ENCODE results near the gene TEX14. TPM values are rescaled to one million over a fixed set of nuclear protein-coding genes. Genes with fewer than 3 reads are reported as not detected.

The TEX14 gene
- total and polyA plus RNA-seq, 8 donors, result 0.03 to 0.59 (median 0.20) TPM

GRCh38 chr17:58507123-58507634 lies 184.7 kb downstream of the TEX14 start:
- DNase-seq, result no peak
- WGBS, 2 donors, result 87% methylated on average over 13 of the region's 13 CpGs
- no peak for TF ChIP-seq CTCF (IDR thresholded peaks at IDR 0.05)
- no peaks in the 10 kb centered on the region for H3K4me1 ChIP-seq
- H3K27ac ChIP-seq, result no peak overlapping the region
- FAIRE-seq, result no peak
- H3K27me3 ChIP-seq, result no peaks in the 10 kb centered on the region
- peaks cover 10 to 70% (median 39%) of the 10 kb centered on the region in 3 donors for H3K36me3 ChIP-seq
- intact Hi-C loops (cut with DNase I), result no loop called here
- ATAC-seq, result peak in 1 of 4 donors; percentile 28
- H3K4me3 ChIP-seq, result no peak overlapping the region
- H3K9me3 ChIP-seq, result no peaks in the 10 kb centered on the region

Other genes with a start within 250 kb of the TEX14 start
- under 1 TPM in 1 of 6 donors, not detected in 5; 0.04 TPM for gene HSF5, start 203.6 kb downstream of the TEX14 start, total RNA-seq
- not detected for gene HSF5, start 203.6 kb downstream of the TEX14 start, polyA plus RNA-seq
- gene MTMR4, start 177.4 kb downstream of the TEX14 start, total RNA-seq, result 10 to 100 TPM in 5 of 6 donors, 1 to 10 TPM in 1; 8.1 to 19.9 (median 14.5) TPM
- 10 to 100 TPM; 13.8 to 16.3 TPM for gene MTMR4, start 177.4 kb downstream of the TEX14 start, polyA plus RNA-seq
- gene RAD51C, start 557 bp upstream of the TEX14 start, total RNA-seq, result 1 to 10 TPM; 3.7 to 9.0 (median 7.9) TPM
- 10 to 100 TPM in 1 of 2 donors, 1 to 10 TPM in 1; 7.9 to 12.8 TPM for gene RAD51C, start 557 bp upstream of the TEX14 start, polyA plus RNA-seq
- under 1 TPM; 0.09 to 0.98 (median 0.34) TPM for gene PPM1E, start 63.8 kb upstream of the TEX14 start, total RNA-seq
- 1 to 10 TPM in 1 of 2 donors, under 1 TPM in 1; 0.34 to 1.3 TPM for gene PPM1E, start 63.8 kb upstream of the TEX14 start, polyA plus RNA-seq

All from pancreas (tissue), 10 donors.